SW480 (cell line): ENCODE data around the gene FSCN2.
"Not testable (repeated sequence)": the region's sequence is repeated elsewhere in the genome, so short reads cannot be mapped to it uniquely, and the experiment has no call there.

ENCODE experiments used
- DNase-seq: peaks from one replicate; pipeline ENCODE4 v3.0.0-alpha.2; 2016; ENCODE audit warnings: low spot score

Gene FSCN2

GRCh38 chr17:81578561-81579225 is 50.5 kb downstream of the FSCN2 start:
- DNase-seq: no peak

- no peak for DNase-seq
Observed at GRCh38 chr17:81579298-81579697, 51.1 kb downstream of the FSCN2 start.

GRCh38 chr17:81579821-81580321 is 51.7 kb downstream of the FSCN2 start:
- DNase-seq: no peak

GRCh38 chr17:81580481-81580880 is 52.3 kb downstream of the FSCN2 start:
- no peak for DNase-seq

- no peak for DNase-seq
Observed at GRCh38 chr17:81581758-81582157, 53.6 kb downstream of the FSCN2 start.

GRCh38 chr17:81582341-81582740 is 54.2 kb downstream of the FSCN2 start:
- DNase-seq: no peak

- DNase-seq: no peak
Observed at GRCh38 chr17:81582749-81583148, 54.6 kb downstream of the FSCN2 start.

GRCh38 chr17:81583589-81584342 is 55.6 kb downstream of the FSCN2 start:
- DNase-seq: no peak

GRCh38 chr17:81584771-81585170 is 56.6 kb downstream of the FSCN2 start:
- not testable (repeated sequence) for DNase-seq

- DNase-seq: no peak
Observed at GRCh38 chr17:81586096-81586495, 57.9 kb downstream of the FSCN2 start.
